Dedifferentiated amniotic fluid mesenchymal stem cell (primary cell): ENCODE measurements around the gene SERPINB10.
A peak's percentile ranks its signal among the peaks of the same experiment; 100 is the strongest.
"Not testable (repeated sequence)": the region's sequence is repeated elsewhere in the genome, so short reads cannot be mapped to it uniquely, and the experiment has no call there.

Source experiments
- DNase-seq: peaks from one replicate; pipeline ENCODE4 v3.0.0-alpha.2; 2016; ENCODE audit errors: extremely low spot score

The SERPINB10 gene

GRCh38 chr18:63892566-63892965 is 15.2 kb upstream of the SERPINB10 start:
- no peak for DNase-seq

GRCh38 chr18:63894106-63894772 is 13.5 kb upstream of the SERPINB10 start:
- DNase-seq: no peak

GRCh38 chr18:63895190-63895589 is 12.6 kb upstream of the SERPINB10 start:
- no peak for DNase-seq

- no peak for DNase-seq
Observed at GRCh38 chr18:63897072-63897471, 10.7 kb upstream of the SERPINB10 start.

GRCh38 chr18:63899206-63899605 is 8.6 kb upstream of the SERPINB10 start:
- DNase-seq: no peak

- no peak for DNase-seq
Observed at GRCh38 chr18:63903851-63904570, 3.7 kb upstream of the SERPINB10 start.

GRCh38 chr18:63904694-63905093 is 3.1 kb upstream of the SERPINB10 start:
- no peak for DNase-seq

- no peak for DNase-seq
Observed at GRCh38 chr18:63905361-63905760, 2.4 kb upstream of the SERPINB10 start.

- DNase-seq: no peak
Observed at GRCh38 chr18:63906056-63906455, 1.7 kb upstream of the SERPINB10 start.

- no peak for DNase-seq
Observed at GRCh38 chr18:63908858-63909257, 1.1 kb downstream of the SERPINB10 start.

GRCh38 chr18:63909870-63910269 is 2.1 kb downstream of the SERPINB10 start:
- DNase-seq: no peak

- no peak for DNase-seq
Observed at GRCh38 chr18:63917817-63918216, 10.1 kb downstream of the SERPINB10 start.

GRCh38 chr18:63922049-63922448 is 14.3 kb downstream of the SERPINB10 start:
- no peak for DNase-seq

- DNase-seq: no peak
Observed at GRCh38 chr18:63924551-63924950, 16.8 kb downstream of the SERPINB10 start.

- no peak for DNase-seq
Observed at GRCh38 chr18:63928331-63928730, 20.6 kb downstream of the SERPINB10 start.

- DNase-seq: not testable (repeated sequence)
Observed at GRCh38 chr18:63929369-63929768, 21.6 kb downstream of the SERPINB10 start.

- DNase-seq: no peak
Observed at GRCh38 chr18:63930773-63931354, 23.1 kb downstream of the SERPINB10 start.

GRCh38 chr18:63936156-63936931 is 28.6 kb downstream of the SERPINB10 start:
- DNase-seq: peak; percentile 75

- no peak for DNase-seq
Observed at GRCh38 chr18:63936932-63937393, 29.2 kb downstream of the SERPINB10 start.

GRCh38 chr18:63940008-63940407 is 32.2 kb downstream of the SERPINB10 start:
- DNase-seq: no peak

GRCh38 chr18:63940543-63941050 is 32.8 kb downstream of the SERPINB10 start:
- not testable (repeated sequence) for DNase-seq
